HG02610 (cell line): ENCODE measurements around the gene NLRX1.
"Not testable (repeated sequence)": the region's sequence is repeated elsewhere in the genome, so short reads cannot be mapped to it uniquely, and the experiment has no call there.

ENCODE experiments used
- ATAC-seq: cut with Tn5 transposase; IDR thresholded peaks from one replicate; pipeline ENCODE4 v1.9.1; 2021; ENCODE audit warnings: mild to moderate bottlenecking, moderate library complexity; ENCODE audit not compliant: unreplicated experiment

NLRX1 gene

GRCh38 chr11:119152604-119153003 is 15.9 kb upstream of the NLRX1 start:
- no peak for ATAC-seq

GRCh38 chr11:119153049-119153818 is 15.3 kb upstream of the NLRX1 start:
- no peak for ATAC-seq

- no peak for ATAC-seq
Measured at GRCh38 chr11:119154178-119154577, 14.3 kb upstream of the NLRX1 start.

DNA sequence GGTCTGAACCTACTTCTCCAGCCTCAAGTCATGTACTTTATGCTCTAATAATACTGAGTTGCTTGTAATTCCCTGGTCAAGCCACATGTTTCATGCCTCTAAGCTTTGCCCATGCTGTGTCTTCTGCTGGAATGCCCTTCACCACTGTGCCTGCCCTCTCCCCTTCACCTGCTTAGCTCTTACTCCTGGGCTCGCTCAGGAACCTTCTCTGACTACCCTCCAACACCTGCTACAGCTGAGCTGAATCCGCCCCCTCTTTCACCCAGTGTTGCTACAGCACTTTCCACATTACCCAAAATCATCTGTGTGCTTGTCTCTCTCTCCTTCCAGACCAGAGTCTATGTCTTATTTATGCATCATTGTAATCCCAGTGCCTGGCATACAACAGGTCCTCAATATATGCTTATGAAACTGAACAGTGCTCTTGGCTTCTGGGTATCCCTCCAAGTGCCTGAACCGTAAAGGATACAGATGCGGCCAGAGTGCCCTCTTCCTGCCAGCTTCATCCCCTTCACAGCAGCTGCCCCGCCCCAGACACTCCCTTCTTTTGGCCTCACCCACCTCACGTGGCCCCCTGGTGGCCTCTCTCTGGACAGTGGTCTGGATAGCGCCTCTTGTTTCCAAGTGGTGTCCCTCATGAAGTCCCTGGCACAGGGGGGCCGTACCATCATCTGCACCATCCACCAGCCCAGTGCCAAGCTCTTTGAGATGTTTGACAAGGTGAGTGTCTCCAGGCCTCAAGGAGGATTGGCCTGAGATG is 12.6 kb upstream of the NLRX1 start:
- ATAC-seq: no peak

DNA sequence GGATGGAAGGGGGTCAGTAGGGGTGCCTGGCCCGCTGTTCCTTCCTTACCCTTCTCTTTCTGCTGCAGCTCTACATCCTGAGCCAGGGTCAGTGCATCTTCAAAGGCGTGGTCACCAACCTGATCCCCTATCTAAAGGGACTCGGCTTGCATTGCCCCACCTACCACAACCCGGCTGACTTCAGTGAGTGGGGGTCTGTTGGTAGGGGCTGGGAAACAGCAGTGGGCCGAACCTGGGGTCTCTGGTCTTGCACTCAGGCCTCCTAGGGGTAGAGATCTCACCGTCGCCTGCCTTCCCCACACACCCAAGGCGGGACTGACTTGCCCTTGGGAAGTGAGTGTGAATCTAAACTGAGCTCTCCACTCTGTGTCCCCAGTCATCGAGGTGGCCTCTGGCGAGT is 12.0 kb upstream of the NLRX1 start:
- ATAC-seq: no peak

DNA sequence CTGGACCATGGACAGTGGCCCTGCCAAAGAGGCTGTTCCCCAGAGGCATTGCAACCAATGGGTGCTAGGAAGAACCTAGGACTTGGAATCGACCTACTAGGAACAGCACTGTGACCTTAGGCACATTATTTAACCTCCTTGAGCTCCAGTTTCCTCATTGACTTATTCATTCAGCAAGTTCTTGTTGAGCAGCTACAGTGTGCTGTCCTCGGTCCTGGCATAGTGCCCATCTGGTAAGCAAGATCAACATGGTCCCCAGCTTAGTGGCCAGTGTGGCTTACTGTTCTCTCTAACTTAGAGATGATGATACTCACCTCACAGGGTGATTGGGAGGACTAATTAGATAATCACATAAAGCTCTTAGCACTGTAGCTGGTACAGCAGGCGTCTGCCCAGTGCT is 11.5 kb upstream of the NLRX1 start:
- ATAC-seq: no peak

GRCh38 chr11:119158467-119158866 is 10.1 kb upstream of the NLRX1 start:
- ATAC-seq: no peak

DNA sequence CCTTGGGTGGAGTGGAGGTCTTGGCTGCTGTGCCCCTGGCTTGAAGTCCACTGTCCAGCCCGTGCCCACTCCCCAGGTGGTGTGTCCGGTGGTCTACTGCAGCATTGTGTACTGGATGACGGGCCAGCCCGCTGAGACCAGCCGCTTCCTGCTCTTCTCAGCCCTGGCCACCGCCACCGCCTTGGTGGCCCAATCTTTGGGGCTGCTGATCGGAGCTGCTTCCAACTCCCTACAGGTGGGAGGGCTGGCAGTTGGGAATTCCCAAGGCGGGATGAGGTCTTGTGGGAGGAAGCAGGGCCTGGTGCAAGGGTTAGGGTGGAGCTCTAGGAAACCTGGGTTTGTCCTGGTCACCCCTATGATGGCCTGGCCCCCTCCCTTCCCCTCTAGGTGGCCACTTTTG is 8.4 kb upstream of the NLRX1 start:
- no peak for ATAC-seq

- no peak for ATAC-seq
Measured at GRCh38 chr11:119161871-119162270, 6.7 kb upstream of the NLRX1 start.

DNA sequence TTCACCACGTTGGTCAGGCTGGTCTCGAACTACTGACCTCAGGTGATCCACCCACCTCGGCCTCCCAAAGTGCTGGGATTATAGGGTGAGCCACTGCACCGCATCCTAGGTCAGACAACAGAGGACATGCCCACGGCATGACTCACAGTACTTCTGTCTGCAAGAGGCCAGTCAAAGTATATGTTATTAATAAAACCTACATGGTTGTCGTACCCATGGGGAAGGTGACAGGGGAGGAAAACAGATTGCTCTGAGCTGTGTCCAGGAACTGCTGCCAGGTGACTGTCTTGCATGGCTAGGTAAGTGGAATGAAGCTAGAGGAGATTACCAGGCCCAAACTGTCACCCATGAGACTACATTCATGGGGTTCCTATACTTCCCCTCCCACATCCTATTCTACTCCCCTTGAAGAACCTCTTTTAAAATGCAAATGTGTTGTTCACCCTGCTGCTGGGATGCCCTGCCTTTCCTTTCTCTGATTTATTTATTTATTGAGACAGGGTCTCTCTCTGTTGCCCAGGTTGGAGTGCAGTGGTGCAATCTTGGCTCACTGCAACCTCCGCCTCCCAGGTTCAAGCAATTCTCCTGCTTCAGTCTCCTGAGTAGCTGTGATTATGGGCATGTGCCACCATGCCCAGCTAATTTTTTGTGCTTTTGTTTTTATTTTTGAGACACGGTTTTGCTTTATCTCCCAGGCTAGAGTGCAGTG is 2.0 kb upstream of the NLRX1 start:
- no peak for ATAC-seq

- not testable (repeated sequence) for ATAC-seq
Measured at GRCh38 chr11:119167077-119167458, 1.5 kb upstream of the NLRX1 start.

GRCh38 chr11:119167933-119168332 is 592 bp upstream of the NLRX1 start:
- no peak for ATAC-seq

GRCh38 chr11:119169282-119169719 is 776 bp downstream of the NLRX1 start:
- peak; percentile 17 for ATAC-seq

DNA sequence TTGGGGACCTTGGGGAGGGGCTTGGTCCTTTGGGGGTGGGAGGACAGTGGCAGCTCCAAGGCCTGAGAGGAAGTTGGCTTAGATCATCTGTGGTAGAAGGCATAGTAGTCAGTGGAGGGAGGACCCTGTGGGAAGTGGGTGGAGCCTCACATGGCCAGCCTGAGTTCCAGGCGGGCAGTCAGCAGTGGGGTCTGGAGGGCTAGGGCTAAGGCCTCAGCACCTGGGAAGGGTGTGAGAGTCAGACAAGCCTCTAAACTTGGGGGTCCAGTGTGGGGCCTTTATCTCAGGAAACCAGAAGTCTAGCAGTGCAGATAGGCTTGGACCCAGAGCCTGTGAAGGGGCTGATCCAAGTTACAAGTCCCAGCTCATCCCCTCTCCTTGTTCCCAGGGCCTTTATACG is 4.0 kb downstream of the NLRX1 start:
- ATAC-seq: no peak

GRCh38 chr11:119173453-119173852 is 4.9 kb downstream of the NLRX1 start:
- ATAC-seq: no peak

- ATAC-seq: no peak
Measured at GRCh38 chr11:119175493-119176077, 7.1 kb downstream of the NLRX1 start.

DNA sequence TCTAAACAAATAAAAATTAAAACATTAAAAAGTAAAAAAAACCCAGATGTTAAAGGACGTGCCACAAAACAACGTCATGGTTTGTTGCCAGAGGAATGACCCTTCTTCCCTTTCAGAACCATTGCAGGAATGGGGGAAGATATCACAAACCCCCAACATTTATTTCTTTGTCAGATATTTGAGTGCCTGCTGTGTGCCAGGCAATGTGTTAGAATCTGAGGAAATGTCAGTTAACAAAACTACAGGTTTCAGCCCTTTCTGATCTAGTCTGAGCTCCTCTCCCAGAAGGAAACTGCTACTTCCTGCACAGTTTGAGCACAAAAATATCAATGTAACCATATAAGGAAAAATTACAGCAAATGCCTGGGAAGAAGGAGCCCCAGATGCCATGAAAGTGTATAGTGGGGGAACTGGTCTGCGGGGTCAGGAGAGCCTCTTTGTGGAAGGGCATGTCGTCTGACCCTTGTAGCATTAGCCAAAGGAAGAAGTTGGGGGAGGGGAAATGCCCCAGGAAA is 9.7 kb downstream of the NLRX1 start:
- ATAC-seq: no peak

- ATAC-seq: no peak
Measured at GRCh38 chr11:119179342-119179741, 10.8 kb downstream of the NLRX1 start.

- no peak for ATAC-seq
Measured at GRCh38 chr11:119179983-119180382, 11.5 kb downstream of the NLRX1 start.

DNA sequence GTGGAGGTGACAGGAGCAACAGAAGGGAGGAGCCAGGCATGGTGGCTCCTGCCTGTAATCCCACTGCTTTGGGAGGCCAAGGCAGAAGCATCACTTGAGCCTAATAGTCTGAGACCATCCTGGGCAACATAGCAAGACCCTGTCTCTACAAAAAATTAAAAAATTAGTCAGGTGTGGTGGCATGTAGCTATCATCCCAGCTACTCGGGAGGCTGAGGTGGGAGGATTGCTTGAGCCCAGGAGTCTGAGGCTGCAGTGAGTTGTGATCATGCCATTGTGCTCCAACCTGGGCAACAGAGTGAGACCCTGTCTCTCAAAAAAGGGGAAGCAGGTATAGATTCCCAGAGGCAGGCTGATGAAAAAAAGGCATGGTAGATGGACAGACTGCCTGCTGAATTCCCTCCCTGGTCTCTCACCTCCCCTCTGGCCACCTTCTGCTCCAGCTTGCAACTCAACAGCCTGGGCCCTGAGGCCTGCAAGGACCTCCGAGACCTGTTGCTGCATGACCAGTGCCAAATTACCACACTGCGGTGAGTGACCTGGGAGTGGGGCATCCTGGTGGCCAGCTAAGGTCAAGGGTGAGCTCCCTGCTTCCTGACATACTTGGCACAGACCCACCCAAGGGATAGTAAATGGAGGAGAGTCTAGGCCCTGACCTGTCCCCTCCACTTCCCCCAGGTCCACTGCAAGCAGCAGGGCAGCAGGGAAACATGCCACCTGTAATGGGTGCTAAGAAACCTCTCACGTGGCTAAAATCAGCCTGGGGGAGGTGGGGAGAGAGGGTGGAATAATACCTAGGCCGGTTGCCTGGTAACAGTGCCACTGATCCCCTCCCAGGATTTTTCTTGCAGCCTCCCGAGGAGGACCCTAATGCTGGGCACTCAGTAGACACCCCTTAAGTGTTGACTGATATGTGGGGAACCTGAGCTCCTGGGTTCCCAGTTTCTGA is 12.5 kb downstream of the NLRX1 start:
- ATAC-seq: no peak
